GM21619 (cell line): Measurements from ENCODE around the gene TAF11L8.
"Not testable (repeated sequence)": the region's sequence is repeated elsewhere in the genome, so short reads cannot be mapped to it uniquely, and the experiment has no call there.

Experiments
- ATAC-seq: cut with Tn5 transposase; IDR thresholded peaks from one replicate; pipeline ENCODE4 v1.9.1; 2021; ENCODE audit not compliant: unreplicated experiment

The TAF11L8 gene

GRCh38 chr5:17590860-17591259, at the start of gene TAF11L8:
Gene TAF11L8 (minus strand): TSS chr5:17590960.
- ATAC-seq, result not testable (repeated sequence)

DNA sequence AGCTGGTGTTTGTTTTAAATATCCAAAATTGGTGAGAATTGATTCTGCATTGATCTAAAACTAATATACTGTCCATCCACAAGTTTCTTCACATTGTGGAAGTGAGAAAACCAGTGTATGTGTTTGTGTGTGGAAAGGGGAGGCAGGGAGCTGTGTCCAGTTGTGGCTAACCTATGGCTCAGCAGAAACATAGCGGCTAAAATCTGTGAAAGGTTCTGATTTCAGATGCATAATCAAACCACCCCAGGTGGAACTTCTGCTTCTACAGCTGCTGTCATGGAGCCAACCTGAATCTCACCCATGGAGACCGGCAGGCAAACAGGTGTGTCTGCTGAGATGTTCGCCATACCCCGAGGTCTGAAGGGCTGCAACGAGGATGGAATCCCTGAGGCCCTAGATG, 43.4 kb upstream of the TAF11L8 start, which contains the start of gene TAF11L14:
TAF11L14 (plus strand) TSS at position 301 of the 400 bp plus-strand sequence.
- no peak for ATAC-seq

DNA sequence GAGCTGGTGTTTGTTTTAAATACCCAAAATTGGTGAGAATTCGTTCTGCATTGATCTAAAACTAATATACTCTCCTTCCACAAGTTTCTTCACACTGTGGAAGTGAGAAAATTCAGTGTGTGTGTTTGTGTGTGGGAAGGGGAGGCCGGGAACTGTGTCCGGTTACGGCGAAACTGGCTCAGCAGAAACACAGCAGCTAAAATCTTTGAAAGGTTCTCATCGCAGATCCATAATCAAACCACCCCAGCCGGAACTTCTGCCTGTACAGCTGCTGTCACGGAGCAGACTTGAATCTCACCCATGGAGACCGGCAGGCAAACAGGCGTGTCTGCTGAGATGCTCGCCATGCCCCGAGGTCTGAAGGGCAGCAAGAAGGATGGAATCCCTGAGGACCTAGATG, 41.0 kb upstream of the TAF11L8 start, which contains the start of gene TAF11L13:
TAF11L13 (plus strand) TSS at position 301 of the 400 bp plus-strand sequence.
- not testable (repeated sequence) for ATAC-seq

DNA sequence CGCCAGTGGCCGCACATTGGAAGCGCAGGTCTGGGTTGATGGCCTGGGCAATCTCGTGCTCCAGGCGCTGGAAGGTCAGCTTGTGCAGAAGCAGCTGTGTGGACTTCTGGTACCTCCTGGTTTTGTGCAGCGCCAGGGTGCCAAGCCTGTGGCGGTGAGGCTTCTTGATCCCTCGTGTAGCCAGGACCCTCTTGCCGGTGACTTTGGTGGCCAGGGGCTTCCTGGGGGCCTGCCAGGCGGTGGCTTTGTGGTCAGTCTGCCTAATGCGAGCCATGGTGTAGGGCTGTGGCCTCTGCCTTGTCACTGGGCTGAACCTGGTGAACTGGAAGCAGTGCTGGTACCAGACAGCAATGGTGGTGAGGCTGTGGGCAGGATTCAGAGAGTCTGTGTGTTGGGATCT, 34.9 kb upstream of the TAF11L8 start:
- ATAC-seq, result no peak

GRCh38 chr5:17620627-17621026, 29.9 kb upstream of the TAF11L8 start:
- no peak for ATAC-seq

DNA sequence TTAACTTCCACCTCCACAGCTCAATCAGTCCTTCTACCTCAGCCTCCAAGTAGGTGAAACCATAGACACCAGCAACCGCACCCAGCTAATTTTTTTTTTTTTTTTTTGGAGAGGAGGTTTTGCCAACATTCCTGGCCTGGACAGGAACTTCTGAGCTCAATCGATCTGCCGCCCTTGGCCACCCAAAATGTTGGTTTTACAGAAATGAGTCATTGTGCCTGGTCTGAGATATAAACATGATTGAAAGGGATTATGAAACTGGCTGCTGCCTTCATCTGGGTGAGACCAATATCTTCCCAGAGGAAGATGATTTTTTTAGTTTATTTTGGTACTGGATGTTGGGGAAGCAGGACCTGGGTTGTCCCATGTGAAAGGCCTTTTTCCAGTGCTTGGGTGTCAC, 28.6 kb upstream of the TAF11L8 start:
- no peak for ATAC-seq

GRCh38 chr5:17614872-17615605, 24.3 kb upstream of the TAF11L8 start:
- ATAC-seq, result no peak

DNA sequence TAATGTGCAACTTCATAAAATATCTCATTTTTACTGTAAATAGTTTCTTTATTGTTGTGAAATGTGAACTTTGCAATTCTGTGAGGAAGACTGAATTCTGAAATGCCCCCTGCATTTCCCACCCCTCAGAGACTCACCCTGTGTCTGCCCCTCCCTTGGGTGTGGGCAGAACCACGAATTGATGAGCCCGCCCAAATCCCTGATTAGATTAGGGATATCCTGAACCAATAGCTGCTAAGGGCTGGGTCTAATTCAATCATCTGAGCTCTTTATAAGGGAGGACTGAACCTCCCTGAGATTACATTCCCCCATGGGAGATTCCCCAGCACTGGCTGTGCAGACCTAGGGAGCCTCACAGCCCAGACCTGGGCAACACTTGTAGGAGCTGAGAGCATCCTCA, 19.3 kb upstream of the TAF11L8 start, which contains the start of gene TAF11L12:
TAF11L12 (plus strand) TSS at position 301 of the 400 bp plus-strand sequence.
- not testable (repeated sequence) for ATAC-seq

GRCh38 chr5:17607461-17607860, 16.7 kb upstream of the TAF11L8 start:
- not testable (repeated sequence) for ATAC-seq

GRCh38 chr5:17604951-17605350, 14.2 kb upstream of the TAF11L8 start:
- no peak for ATAC-seq

DNA sequence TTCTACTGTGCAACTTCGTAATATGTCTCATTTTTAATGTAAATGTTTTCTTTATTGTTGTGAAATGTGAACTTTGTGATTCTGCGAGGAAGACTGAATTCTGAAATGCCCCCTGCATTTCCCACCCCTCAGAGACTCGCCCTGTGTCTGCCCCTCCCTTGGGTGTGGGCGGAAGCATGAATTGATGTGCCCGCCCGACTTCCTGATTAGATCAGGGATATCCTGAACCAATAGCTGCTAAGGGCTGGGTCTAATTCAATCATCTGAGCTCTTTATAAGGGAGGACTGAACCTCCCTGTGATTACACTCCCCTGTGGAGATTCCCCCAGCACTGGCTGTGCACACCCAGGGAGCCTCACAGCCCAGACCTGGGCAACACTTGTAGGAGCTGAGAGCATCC, 13.1 kb upstream of the TAF11L8 start, which contains the start of gene TAF11L11:
TAF11L11 (plus strand) TSS at position 304 of the 400 bp plus-strand sequence.
- ATAC-seq, result not testable (repeated sequence)

- ATAC-seq, result not testable (repeated sequence)
Observed at GRCh38 chr5:17597728-17598127, 7.0 kb upstream of the TAF11L8 start, which contains the start of gene TAF11L10. Gene TAF11L10 (minus strand): TSS chr5:17597828.

DNA sequence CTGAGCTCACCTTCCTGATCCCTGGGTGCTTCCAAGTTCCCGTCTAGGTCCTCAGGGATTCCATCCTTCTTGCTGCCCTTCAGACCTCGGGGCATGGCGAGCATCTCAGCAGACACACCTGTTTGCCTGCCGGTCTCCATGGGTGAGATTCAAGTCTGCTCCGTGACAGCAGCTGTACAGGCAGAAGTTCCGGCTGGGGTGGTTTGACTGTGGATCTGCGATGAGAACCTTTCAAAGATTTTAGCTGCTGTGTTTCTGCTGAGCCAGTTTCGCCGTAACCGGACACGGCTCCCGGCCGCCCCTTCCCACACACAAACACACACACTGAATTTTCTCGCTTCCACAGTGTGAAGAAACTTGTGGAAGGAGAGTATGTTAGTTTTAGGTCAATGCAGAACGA, 3.5 kb upstream of the TAF11L8 start, which contains the start of gene TAF11L9:
TAF11L9 (minus strand) TSS at position 140 of the 400 bp plus-strand sequence.
- not testable (repeated sequence) for ATAC-seq

GRCh38 chr5:17585658-17586057, 5.1 kb downstream of the TAF11L8 start, which contains the start of gene TAF11L7:
Gene TAF11L7 (minus strand): TSS chr5:17585758.
- ATAC-seq, result not testable (repeated sequence)
